ENCODE data around the gene TTC32.
A peak's percentile ranks its signal among the peaks of the same experiment; 100 is the strongest.
"Not testable (repeated sequence)": the region's sequence is repeated elsewhere in the genome, so short reads cannot be mapped to it uniquely, and the experiment has no call there.

The TTC32 gene

GRCh38 chr2:19901442-19902215 lies at the start of gene TTC32:
TTC32 (minus strand) TSS chr2:19901983; CDS start chr2:19901854, 129 bp downstream.
- DNase-seq (ENCODE audit: low read depth in 1 of 2, low spot score in 1 of 2), result peak; percentile 85 to 86

DNA sequence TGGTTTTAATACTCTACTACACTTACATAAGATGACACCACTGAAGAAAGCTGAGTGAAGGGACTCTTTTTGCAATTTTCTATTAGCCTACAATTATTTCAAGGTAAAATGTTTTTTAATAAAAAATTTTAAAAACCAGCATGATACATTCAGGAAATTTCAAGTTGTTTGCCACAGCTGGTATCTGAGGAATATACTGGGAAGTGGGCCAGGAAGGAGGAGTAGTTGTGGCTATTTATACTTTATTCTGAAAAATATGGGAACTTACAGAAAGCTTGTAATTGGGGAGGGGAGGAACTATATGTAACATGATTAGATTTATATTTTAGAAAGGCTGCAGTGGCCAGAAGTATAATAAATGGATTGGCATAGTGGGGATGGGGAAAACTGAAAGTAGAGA lies 47.3 kb upstream of the TTC32 start:
- no peak for DNase-seq (ENCODE audit: low read depth in 1 of 2, low spot score in 1 of 2)

GRCh38 chr2:19947184-19947940 lies 45.6 kb upstream of the TTC32 start:
- no peak for DNase-seq (ENCODE audit: low read depth in 1 of 2, low spot score in 1 of 2)

DNA sequence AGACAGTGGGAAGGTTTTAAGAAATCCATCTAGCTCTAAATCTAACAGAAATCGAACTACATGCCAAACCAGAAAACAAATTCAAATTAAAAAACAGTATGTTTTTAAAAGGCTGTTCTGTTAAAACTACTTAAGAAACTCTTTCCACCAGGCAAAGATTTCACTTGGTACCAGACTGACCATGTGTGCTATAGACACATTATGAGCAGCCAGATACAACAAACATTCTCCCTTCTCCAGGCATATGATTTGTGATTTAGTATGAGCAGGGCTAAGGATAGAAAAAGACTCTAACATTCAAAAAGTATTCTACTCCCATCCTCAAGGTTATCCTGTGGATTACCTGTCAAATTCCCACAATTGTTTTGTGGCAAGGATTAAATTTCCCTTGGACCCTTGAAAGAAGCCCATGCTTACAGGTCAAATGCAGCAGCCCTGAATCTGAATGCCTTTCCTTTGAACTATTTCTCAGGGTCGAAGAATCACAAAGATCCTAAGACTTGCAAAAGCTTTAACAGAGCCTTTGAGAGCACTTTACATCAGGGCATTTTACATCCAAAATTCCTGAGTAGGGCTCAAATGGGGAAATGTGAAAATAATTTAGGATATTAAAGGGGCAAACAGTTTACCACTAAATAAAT lies 42.5 kb upstream of the TTC32 start:
- no peak for DNase-seq (ENCODE audit: low read depth in 1 of 2, low spot score in 1 of 2)

DNA sequence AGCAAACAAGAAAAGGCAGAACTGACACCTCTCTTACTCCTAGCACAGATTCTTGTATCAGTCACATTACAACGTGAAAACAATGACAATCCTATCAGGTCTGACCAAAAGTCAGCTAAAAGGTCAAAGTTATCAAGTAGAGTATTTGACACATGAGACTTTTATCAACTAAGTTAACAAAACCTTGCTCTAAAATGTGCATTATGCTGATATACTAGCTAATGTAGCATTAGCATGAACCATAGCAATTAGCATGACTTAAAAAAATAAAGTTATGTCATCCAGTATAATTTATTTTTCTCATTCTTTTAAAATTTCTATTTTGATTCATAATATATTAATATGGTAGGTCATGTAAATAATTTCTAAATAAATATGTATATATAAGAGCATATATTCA lies 41.4 kb upstream of the TTC32 start:
- DNase-seq (ENCODE audit: low read depth in 1 of 2, low spot score in 1 of 2), result no peak

DNA sequence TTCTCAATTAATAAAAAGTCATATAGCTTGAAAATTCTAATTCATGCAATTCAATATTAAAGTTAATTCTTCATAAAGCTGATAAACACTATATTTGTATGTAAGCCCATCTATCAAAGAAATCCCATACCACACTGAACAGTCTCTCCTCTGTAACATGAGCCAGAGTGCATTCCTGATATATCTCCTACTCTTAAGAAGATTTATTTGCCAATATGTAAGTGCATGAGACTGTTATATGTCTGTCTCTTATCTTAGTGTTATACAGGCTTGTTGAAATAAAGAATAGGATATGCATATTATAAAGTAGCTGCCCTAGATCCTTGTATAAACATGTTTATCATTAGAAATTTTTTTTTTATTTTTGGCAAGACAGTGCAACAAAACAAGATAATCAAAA lies 40.4 kb upstream of the TTC32 start:
- no peak for DNase-seq (ENCODE audit: low read depth in 1 of 2, low spot score in 1 of 2)

DNA sequence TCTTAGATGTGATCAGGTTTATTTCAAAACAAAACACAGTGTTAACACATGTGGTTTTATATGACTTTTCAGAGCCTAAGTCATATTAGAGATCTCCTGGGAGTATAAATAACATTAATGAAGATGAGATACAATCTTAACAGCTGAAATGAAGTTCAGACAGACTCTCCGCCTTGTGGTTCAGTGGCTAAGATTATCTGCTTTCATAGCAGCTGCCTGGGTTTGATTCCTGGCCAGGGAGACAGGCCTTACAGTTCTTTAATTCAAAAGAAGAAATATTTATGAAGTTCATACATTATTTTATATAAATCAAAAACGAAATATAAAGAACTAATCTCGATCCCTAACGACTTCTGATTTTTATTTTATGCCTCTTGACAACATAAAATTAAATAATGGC lies 35.2 kb upstream of the TTC32 start:
- DNase-seq (ENCODE audit: low read depth in 1 of 2, low spot score in 1 of 2), result no peak

- no peak for DNase-seq (ENCODE audit: low read depth in 1 of 2, low spot score in 1 of 2)
Measured at GRCh38 chr2:19936203-19936602, 34.4 kb upstream of the TTC32 start.

- no peak for DNase-seq (ENCODE audit: low read depth in 1 of 2, low spot score in 1 of 2)
Measured at GRCh38 chr2:19933351-19933981, 31.7 kb upstream of the TTC32 start.

DNA sequence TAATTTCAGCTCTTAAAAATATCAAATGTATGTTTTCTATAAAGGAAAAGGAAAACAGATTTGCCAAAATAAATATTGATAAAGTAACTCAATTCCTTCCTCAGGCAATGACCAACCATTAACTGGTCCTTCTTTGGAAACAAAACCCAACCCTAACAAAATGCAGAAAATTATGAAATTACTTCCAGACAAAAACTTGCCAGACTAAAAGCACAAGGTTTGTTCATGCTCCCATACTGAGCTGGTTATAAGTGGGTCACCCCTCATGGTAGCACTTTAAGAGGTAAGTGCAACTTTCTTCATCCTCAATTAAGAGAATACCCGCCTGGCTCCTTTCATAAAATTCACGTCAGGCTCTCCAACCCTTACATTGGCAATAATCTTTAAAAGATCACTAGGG lies 31.1 kb upstream of the TTC32 start:
- DNase-seq (ENCODE audit: low read depth in 1 of 2, low spot score in 1 of 2), result no peak

DNA sequence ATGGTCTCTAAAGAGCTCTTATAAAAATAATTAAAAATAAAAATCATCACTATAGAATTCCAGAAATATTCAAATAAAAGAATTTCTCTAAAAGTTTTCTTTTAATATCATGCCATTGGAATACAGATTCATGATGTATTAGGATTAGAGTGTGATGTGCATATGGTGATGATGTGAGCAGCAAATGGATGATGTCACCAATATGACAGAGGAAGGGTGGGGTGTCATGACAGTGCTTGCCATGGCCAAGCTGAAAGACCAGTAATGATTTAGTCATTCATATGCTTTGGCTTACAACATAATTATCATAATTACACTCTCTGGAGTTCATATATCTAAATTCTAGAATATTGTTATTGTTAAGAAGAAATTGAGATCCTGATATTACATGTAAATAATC lies 27.4 kb upstream of the TTC32 start:
- DNase-seq (ENCODE audit: low read depth in 1 of 2, low spot score in 1 of 2), result no peak

- DNase-seq (ENCODE audit: low read depth in 1 of 2, low spot score in 1 of 2), result not testable (repeated sequence)
Measured at GRCh38 chr2:19927816-19928215, 26.0 kb upstream of the TTC32 start.

DNA sequence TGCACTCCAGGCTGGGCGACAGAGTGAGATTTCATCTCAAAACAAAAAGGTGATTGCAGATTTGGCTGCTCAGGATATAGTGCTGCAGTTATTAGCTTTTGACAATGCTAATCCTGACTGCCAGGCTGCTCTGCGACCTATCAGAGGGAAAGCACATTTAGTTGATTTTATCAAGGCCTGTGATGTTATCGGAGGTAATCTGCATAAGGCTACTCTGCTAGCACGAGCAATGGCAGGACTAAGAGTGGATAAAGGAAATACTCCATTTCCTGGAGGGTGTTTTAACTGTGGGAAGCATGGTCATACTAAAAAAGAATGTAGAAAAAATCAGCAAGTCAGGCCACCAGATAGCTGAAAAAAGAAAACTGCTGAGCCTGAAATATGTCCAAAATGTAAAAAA lies 22.7 kb upstream of the TTC32 start:
- not testable (repeated sequence) for DNase-seq (ENCODE audit: low read depth in 1 of 2, low spot score in 1 of 2)

GRCh38 chr2:19922188-19922587 lies 20.4 kb upstream of the TTC32 start:
- DNase-seq (ENCODE audit: low read depth in 1 of 2, low spot score in 1 of 2), result not testable (repeated sequence)

GRCh38 chr2:19916385-19916950 lies 14.7 kb upstream of the TTC32 start:
- DNase-seq (ENCODE audit: low read depth in 1 of 2, low spot score in 1 of 2), result no peak

GRCh38 chr2:19914266-19914975 lies 12.6 kb upstream of the TTC32 start:
- no peak for DNase-seq (ENCODE audit: low read depth in 1 of 2, low spot score in 1 of 2)

DNA sequence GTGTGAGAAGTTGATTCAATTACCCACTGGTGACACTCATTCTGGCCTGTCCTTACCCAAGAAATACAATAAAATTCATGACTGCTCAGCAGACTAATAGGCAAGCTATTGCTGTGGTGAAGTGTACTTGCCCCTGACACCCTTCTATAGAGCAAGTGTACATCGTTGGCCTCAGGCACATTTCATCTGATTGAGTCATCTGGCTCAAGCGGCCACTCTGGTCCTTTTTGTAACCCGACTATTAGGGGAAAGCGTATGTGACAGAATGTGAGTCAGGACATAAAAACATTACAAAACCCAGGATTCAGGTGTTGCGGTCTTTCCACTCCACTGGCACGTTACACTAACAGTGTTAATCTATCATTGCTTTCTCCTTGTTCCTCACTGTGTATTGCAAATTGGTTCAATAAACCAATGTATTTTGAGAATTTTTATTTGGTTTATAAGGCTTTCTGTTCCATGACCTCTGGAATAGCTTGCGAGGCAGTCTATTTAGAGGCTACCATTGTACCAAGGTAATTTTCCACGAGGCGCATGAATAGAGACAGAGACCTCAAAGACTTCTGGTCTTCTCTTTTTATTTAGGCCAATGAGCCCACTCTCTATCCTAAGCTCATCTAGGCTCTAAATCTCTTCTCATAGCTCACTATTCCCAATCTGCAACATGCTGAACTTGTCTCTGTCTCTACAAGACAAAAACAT lies 10.2 kb upstream of the TTC32 start:
- no peak for DNase-seq (ENCODE audit: low read depth in 1 of 2, low spot score in 1 of 2)

- no peak for DNase-seq (ENCODE audit: low read depth in 1 of 2, low spot score in 1 of 2)
Measured at GRCh38 chr2:19902216-19902740, 495 bp upstream of the TTC32 start.

GRCh38 chr2:19900931-19901441 lies 797 bp downstream of the TTC32 start:
- no peak for DNase-seq (ENCODE audit: low read depth in 1 of 2, low spot score in 1 of 2)
